ENCODE data around the gene EYA2.

Gene EYA2

DNA sequence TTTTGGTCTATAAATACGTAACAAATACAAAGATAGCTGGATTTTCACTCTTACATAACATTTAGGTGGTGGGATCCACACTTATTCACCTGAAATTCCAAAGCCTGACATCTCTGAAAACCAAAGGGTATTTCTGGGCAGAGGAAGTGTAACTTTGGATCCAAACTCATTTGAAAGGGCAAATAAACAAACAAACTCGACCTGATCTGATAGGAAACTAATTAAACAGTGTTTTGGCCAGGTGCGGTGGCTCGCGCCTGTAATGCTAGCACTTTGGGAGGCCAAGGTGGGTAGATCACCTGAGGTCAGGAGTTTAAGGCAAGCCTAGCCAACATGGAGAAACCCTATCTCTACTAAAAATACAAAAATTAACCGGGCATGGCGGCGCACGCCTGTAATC lies 332.9 kb downstream of the EYA2 start:
- no peak for DNase-seq (ENCODE audit: extremely low read depth, low read depth)
- TF ChIP-seq, protein P1, sequence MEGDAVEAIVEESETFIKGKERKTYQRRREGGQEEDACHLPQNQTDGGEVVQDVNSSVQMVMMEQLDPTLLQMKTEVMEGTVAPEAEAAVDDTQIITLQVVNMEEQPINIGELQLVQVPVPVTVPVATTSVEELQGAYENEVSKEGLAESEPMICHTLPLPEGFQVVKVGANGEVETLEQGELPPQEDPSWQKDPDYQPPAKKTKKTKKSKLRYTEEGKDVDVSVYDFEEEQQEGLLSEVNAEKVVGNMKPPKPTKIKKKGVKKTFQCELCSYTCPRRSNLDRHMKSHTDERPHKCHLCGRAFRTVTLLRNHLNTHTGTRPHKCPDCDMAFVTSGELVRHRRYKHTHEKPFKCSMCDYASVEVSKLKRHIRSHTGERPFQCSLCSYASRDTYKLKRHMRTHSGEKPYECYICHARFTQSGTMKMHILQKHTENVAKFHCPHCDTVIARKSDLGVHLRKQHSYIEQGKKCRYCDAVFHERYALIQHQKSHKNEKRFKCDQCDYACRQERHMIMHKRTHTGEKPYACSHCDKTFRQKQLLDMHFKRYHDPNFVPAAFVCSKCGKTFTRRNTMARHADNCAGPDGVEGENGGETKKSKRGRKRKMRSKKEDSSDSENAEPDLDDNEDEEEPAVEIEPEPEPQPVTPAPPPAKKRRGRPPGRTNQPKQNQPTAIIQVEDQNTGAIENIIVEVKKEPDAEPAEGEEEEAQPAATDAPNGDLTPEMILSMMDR (IDR thresholded peaks at IDR 0.05; ENCODE audit: low read depth, low read length), result no peak

DNA sequence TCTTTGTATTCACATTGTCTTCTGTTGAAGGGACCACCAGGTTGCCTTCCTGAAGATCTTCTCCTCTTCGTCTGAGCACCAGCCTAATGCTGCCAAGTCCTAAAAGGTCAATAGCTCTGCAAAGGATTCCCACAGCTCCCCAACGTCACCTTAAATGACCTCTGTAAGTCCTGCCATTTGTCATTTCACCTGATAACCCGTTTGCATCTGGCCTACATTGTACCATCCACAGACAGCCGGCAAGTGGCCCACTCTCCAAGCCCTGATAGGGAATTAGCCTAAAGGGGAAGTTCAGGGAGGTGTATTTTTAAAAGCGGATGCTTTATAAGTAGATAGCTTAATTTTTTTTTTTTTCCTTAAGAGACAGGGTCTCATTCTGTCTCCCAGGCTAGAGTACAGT lies 334.0 kb downstream of the EYA2 start:
- TF ChIP-seq, protein P1 (IDR thresholded peaks at IDR 0.05; ENCODE audit: low read depth, low read length), result no peak
- DNase-seq (ENCODE audit: extremely low read depth, low read depth), result no peak

DNA sequence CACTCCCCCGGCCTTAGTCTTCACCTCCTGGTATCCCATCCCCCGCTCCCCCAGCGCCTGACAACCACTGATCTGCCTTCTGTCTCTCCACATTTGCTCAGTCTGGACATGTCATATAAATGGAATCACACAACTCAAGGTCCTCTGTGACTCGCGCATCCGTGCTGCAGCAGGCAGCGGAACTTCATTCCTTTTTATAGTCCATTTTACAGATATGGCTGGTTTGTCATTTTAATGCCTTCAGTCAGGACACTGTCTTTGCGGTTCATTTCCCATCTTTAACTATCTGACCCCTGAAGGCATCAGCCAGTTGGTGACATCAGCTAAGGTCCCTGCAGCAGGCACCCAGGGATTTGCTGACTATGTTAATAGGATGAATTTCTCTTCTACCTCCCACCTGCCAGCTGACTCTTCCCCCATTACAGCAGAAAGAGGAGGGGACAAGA lies 336.2 kb downstream of the EYA2 start:
- DNase-seq (ENCODE audit: extremely low read depth, low read depth), result no peak

DNA sequence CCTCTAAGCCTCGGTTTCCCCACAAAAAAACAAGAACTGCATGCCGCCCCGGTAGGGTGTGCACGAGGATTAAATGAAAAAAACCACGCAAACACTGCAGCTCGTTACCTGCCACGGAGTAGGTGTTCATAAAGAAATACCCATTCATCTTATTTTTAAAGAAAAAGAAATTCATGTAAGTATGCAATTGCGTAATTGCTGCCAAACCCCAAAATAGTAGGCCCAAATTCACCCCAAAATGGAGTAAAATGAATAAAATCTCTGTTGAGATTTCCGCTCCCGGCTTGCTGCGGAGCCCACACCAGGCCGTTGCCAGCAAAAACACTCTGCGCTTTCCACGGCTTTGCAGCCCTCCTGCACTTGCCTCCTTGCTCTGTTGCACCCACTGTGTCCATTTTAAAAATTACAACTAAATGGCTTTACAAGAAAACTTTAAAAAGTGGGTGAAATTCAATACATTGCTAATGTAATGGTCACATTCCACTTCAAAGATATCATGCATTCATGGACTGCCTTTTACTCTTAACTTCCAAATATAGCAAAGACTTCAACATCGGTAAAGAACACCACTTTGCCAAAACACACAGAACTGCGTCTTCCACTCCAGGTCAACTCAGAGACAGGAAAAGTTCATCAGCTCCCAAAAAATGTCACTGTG lies 336.9 kb downstream of the EYA2 start:
- TF ChIP-seq, protein P1 (IDR thresholded peaks at IDR 0.05; ENCODE audit: low read depth, low read length), result no peak
- DNase-seq (ENCODE audit: extremely low read depth, low read depth), result peak; percentile 16

More for the DNA sequence above, 336.2 kb downstream of the EYA2 start:
- TF ChIP-seq, protein P1 (IDR thresholded peaks at IDR 0.05; ENCODE audit: low read depth, low read length), result no peak

DNA sequence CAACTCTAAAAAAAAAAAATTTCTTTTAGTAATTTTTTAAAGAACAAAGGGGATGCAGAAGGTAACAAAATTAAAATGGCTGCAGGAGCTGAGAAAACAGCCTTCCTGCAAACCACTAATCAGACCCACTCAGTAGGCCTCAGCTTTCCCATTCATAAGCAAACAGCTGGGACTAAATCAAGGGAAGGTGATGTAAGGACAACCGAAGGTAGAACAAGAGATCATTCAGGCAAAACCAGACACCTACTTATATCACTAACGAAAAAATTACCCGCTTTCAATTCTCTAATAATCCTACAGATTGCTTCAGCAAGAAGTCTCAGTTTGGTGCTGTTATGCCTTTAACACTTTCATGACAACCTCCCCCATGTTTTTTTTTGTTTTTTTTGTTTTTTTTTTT lies 337.9 kb downstream of the EYA2 start:
- DNase-seq (ENCODE audit: extremely low read depth, low read depth), result no peak
- TF ChIP-seq, protein P1 (IDR thresholded peaks at IDR 0.05; ENCODE audit: low read depth, low read length), result no peak

DNA sequence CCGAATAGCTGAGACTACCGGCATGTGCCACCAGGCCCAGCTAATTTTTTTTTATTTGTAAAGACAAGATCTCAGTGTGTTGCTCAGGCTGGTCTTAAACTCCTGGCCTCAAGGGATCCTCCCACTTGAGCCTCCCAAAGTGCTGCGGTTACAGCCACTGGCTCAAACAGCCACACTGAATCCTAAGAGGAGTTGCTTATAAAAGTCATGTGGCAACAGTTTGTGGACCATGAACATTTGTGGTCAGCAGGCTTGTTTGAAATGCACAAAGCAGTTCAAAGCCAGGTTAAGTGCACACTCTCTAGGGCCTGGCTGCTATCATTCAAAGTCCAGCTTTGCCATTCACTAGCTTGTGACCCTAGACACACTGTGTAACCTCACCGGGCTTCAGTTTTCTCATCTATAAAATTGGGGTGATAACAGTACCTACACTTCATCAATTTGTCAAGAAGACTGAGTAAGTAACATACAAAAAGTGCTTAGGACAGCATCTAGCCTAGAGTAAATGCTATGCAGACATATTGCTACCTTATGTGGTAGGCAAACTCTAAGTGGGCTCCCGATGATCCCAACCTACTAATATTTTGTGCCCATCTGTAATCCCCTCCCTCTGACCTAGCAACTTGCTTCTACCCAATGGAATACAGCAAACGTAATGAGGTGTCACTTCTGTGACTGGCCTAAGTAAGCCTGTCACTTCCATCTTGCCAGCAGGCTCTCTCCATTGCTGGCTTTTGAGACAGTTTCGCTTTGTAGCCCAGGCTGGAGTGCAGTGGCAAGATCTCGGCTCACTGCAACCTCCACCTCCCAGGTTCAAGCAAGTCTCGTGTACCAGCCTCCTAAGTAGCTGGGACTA lies 338.9 kb downstream of the EYA2 start:
- no peak for DNase-seq (ENCODE audit: extremely low read depth, low read depth)
- TF ChIP-seq, protein P1 (IDR thresholded peaks at IDR 0.05; ENCODE audit: low read depth, low read length), result no peak

DNA sequence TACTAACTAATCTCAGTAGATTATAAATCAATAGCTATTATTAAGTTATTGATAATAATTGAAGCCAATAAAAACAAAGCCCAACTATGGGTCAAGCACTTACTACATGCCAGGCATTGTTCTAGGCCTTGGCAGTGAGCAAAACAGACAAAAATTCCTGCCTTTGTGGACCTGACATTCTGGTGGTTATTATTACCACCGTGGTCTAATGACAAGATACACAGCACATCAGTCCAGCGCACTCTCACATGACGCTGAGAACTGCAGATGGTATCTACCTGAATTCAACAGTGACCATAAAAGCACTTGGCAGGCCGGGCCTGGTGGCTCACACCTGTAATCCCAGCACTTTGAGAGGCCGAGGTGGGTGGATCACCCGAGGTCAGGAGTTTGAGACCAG lies 340.5 kb downstream of the EYA2 start:
- no peak for DNase-seq (ENCODE audit: extremely low read depth, low read depth)
- TF ChIP-seq, protein P1 (IDR thresholded peaks at IDR 0.05; ENCODE audit: low read depth, low read length), result no peak

Measured in AG09319 (cell line).